Spleen (tissue), 11 donors: ENCODE results near the gene TRIM14. TPM values are rescaled to one million over a fixed set of nuclear protein-coding genes. Genes with fewer than 3 reads are reported as not detected.
A peak's percentile ranks its signal among the peaks of the same experiment; 100 is the strongest.

Experiments used
- DNase-seq: peaks from one replicate; pipeline ENCODE4 v3.0.0-alpha.2; 2020
- H3K27ac ChIP-seq, 8 donors: fragments of 200-600 bp; sonication (generic) in 7 of 8; 1 replicate in 4 of 8; 2 replicates in 4 of 8; pipeline versions ENCODE4 v1.5.0 to v1.8.0; 2016 to 2021; ENCODE audit warnings: inconsistent platforms in 4 of 8, mild to moderate bottlenecking in 4 of 8, moderate library complexity in 1 of 8
- H3K27me3 ChIP-seq, 7 donors: fragments of 200-600 bp; sonication (generic) in 6 of 7; replicated peaks in 1 of 7; 1 replicate in 4 of 7; 2 replicates in 3 of 7; pipeline versions ENCODE4 v1.5.0 to v1.8.0; 2016 to 2021; ENCODE audit warnings: inconsistent platforms in 3 of 7, mild to moderate bottlenecking in 1 of 7
- H3K36me3 ChIP-seq, 6 donors: fragments of 200-600 bp; sonication (generic) in 5 of 6; 1 replicate in 4 of 6; 2 replicates in 2 of 6; pipeline versions ENCODE4 v1.5.0 to v1.8.0; 2016 to 2021; ENCODE audit warnings: inconsistent platforms in 2 of 6
- H3K4me1 ChIP-seq, 6 donors: fragments of 200-600 bp; sonication (generic) in 5 of 6; 1 replicate in 3 of 6; 2 replicates in 3 of 6; pipeline versions ENCODE4 v1.5.0 to v1.8.0; 2016 to 2021; ENCODE audit warnings: inconsistent platforms in 3 of 6
- H3K4me3 ChIP-seq, 8 donors: fragments of 200-600 bp; sonication (generic) in 7 of 8; 1 replicate in 4 of 8; 2 replicates in 4 of 8; pipeline versions ENCODE4 v1.5.0 to v1.8.0; 2016 to 2021; ENCODE audit warnings: inconsistent platforms in 4 of 8, mild to moderate bottlenecking in 4 of 8, moderate library complexity in 2 of 8
- H3K9me3 ChIP-seq, 8 donors: fragments of 200-600 bp; sonication (generic) in 7 of 8; 1 replicate in 4 of 8; 2 replicates in 4 of 8; pipeline versions ENCODE4 v1.5.0 to v1.8.0; 2016 to 2021; ENCODE audit warnings: inconsistent platforms in 4 of 8
- CTCF ChIP-seq, 11 experiments: fragments of 200-600 bp in 7 of 11; fragments of 450-650 bp in 4 of 11; sonication (generic) in 4 of 11; IDR thresholded peaks in 8 of 11; conservative IDR thresholded peaks in 3 of 11; 1 replicate in 7 of 11; 2 replicates in 4 of 11; pipeline versions ENCODE4 v1.4.0 to v1.8.0; 2016 to 2021; ENCODE audit warnings: antibody characterized with exemption in 11 of 11, inconsistent platforms in 4 of 11, mild to moderate bottlenecking in 1 of 11
- POLR2A ChIP-seq, 3 donors: fragments of 450-650 bp; IDR thresholded peaks; one replicate each; pipeline ENCODE4 v1.5.1; 2017; ENCODE audit warnings: antibody characterized with exemption in 3 of 3, mild to moderate bottlenecking in 1 of 3
- POLR2AphosphoS5 ChIP-seq, 3 donors: sonication (generic); formaldehyde crosslinking; IDR thresholded peaks; one replicate each; pipeline ENCODE4 v1.5.1; 2017; ENCODE audit warnings: antibody characterized with exemption in 3 of 3
- WGBS, 5 donors: extraction: QIAGEN DNeasy Blood & Tissue Kit in 3 of 5; methylation state at CpG; one replicate each; pipeline versions ENCODE4 v1.1.5 to v1.1.7; 2013 to 2018; 5-methylcytosine and 5-hydroxymethylcytosine counted together
- intact Hi-C: fragments of 100-400 bp; cut with DNase I; formaldehyde crosslinking; loops from one replicate; pipeline ENCODE4 v1.15.0; 2023; ENCODE audit warnings: low total_unique reads
- polyA plus RNA-seq, 3 donors: library from polyadenylated mRNA; stranded (reverse); fragments of 200-250 nt; gene quantifications; one replicate each; pipeline ENCODE4 v1.2.1, GENCODE V29; 2013
- total RNA-seq, 7 donors: library from RNA; depleted of rRNA in 3 of 7; stranded (reverse); fragments of >200 nt in 3 of 7; fragmentation: NEBNext Ultra II Directional in 4 of 7; extraction: Animal tissue kit (Norgen Biotek cat#: 25700) in 4 of 7; gene quantifications; one replicate each; pipeline versions ENCODE4 v1.1.0 to v1.2.1, GENCODE V29; 2016 to 2021
- donor health status: healthy with polysubstance abuse.
- donor health status: DM: no; HTN: no; CAD: no; lungs with moderate emphysema.
- donor health status: DM: no; HTN: no; CAD: no.
- donor health status: Bipolar disorder and iron deficiency.
- donor health status: healthy.
- donor health status: DM: no; HTN: no; CAD: no.
- donor health status: DM: yes; HTN: yes; CAD: no.

The TRIM14 gene
- total and polyA plus RNA-seq, 10 donors, result 11.9 to 92.9 (median 58.1) TPM

DNA sequence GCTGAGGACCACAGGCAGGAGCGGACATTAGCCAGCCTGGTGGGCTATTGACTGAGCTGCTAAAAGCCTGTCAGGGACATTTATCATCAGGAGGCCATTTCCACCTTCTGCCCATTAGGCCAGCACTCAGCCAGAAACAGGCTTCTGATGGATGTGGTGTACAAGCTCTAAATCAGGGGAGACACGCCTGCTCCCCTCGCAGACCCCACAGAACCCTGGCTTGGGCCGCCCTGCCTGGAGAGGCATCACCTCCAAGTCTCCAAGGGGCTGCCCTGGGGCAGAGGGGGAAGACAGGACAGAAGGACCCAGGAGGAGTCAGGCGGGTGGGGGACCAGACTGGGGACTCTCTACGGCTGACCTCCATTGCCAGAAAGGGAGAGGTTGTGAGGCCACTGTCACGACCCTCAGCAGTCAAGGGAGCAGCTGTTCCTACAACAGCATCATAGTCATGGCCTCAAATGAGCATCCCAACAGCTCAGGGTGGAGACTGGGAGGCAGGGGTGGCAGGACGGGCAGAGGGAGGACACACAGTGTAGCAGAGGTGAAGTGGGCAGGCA lies 24.0 kb upstream of the TRIM14 start:
- peaks cover 0 to 32% (median 14%) of the 10 kb centered on the region in 6 donors for H3K4me1 ChIP-seq
- DNase-seq, result no peak
- TF ChIP-seq POLR2A (IDR thresholded peaks at IDR 0.05) (no peak), POLR2AphosphoS5 (IDR thresholded peaks at IDR 0.05) (no peak), CTCF (IDR thresholded peaks at IDR 0.05 in 8 of 11, conservative IDR thresholded peaks at IDR 0.05 in 3 of 11) (no peak)
- no peaks in the 10 kb centered on the region for H3K27me3 ChIP-seq
- H3K36me3 ChIP-seq, result peaks cover 0 to 21% (median 0%) of the 10 kb centered on the region in 6 donors
- no peaks in the 10 kb centered on the region for H3K9me3 ChIP-seq
- WGBS, 5 donors, result 84 to 95% (median 94%) methylated on average over 5 to 8 of the region's 8 CpGs
- peak overlapping the region in 3 of 8 donors; percentile 19 to 57 (median 51) for H3K27ac ChIP-seq
- intact Hi-C loops, result no loop called here
- H3K4me3 ChIP-seq, result no peak overlapping the region

GRCh38 chr9:98142182-98142907 lies 23.3 kb upstream of the TRIM14 start:
- no peak for DNase-seq
- TF ChIP-seq POLR2A (IDR thresholded peaks at IDR 0.05) (no peak), CTCF (IDR thresholded peaks at IDR 0.05 in 8 of 11, conservative IDR thresholded peaks at IDR 0.05 in 3 of 11) (no peak), POLR2AphosphoS5 (IDR thresholded peaks at IDR 0.05) (peak in 2 of 3 donors; percentile 7 to 8)
- intact Hi-C loops, result no loop called here
- Histone ChIP-seq H3K27me3 (no peaks in the 10 kb centered on the region), H3K9me3 (no peaks in the 10 kb centered on the region), H3K27ac (peak overlapping the region in 4 of 8 donors; percentile 19 to 57 (median 42)), H3K4me1 (peaks cover 0 to 32% (median 14%) of the 10 kb centered on the region in 6 donors), H3K4me3 (no peak overlapping the region), H3K36me3 (peaks cover 0 to 27% (median 0%) of the 10 kb centered on the region in 6 donors)
- WGBS, 5 donors, result 59 to 74% (median 70%) methylated on average over 9 to 13 of the region's 13 CpGs

DNA sequence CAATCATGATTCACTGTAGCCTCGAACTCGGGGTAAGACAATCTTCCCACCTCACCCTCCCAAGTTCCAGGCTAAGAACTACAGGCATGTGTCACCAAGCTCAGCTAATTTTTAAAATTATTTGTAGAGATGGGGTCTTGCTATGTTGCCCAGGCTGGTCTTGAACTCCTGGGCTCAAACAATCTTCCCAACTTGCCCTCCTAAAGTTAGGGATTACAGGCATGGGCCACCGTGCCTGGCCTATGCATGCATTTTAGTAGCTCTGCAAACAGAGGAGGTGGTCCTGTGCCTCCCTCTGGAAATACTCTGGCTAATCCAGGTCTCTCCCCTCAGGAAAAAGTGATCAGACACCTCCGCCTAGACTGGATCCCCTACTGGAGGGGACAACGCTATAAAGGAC lies 21.5 kb upstream of the TRIM14 start:
- Histone ChIP-seq H3K27ac (no peak overlapping the region), H3K4me1 (peaks cover 0 to 18% (median 4%) of the 10 kb centered on the region in 6 donors), H3K4me3 (no peak overlapping the region), H3K36me3 (peaks cover 0 to 45% (median 0%) of the 10 kb centered on the region in 6 donors), H3K9me3 (no peaks in the 10 kb centered on the region), H3K27me3 (no peaks in the 10 kb centered on the region)
- TF ChIP-seq POLR2AphosphoS5 (IDR thresholded peaks at IDR 0.05) (no peak), CTCF (IDR thresholded peaks at IDR 0.05 in 8 of 11, conservative IDR thresholded peaks at IDR 0.05 in 3 of 11) (no peak), POLR2A (IDR thresholded peaks at IDR 0.05) (no peak)
- WGBS, 5 donors, result 89 to 97% (median 94%) methylated on average over 5 of the region's 5 CpGs
- intact Hi-C loops, result no loop called here
- peak; percentile 4 for DNase-seq

DNA sequence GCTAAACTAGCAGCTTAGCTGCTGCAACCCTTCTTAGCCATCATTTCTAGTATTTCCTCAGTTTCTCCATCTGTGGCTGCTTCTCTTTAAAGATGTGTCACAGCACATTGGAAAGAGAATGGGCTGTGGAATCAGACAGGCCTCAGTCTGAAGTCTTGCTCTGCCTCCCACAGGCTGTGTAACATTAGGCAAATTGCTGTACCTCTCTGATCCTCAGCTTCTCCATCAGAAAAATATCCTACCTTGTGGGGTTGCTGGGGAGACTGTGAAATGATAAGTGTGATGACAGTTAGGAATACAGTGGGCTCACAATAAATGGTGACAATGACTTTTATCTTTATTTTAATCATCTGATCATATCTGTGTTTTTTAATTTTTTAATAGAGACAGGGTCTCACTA lies 17.5 kb upstream of the TRIM14 start:
- H3K27ac ChIP-seq, result no peak overlapping the region
- no peak overlapping the region for H3K4me3 ChIP-seq
- H3K36me3 ChIP-seq, result peaks cover 0 to 68% (median 0%) of the 10 kb centered on the region in 6 donors
- intact Hi-C loops, result no loop called here
- TF ChIP-seq POLR2A (IDR thresholded peaks at IDR 0.05), result no peak
- TF ChIP-seq CTCF (IDR thresholded peaks at IDR 0.05 in 8 of 11, conservative IDR thresholded peaks at IDR 0.05 in 3 of 11), result no peak
- TF ChIP-seq POLR2AphosphoS5 (IDR thresholded peaks at IDR 0.05), result no peak
- H3K9me3 ChIP-seq, result no peaks in the 10 kb centered on the region
- no peaks in the 10 kb centered on the region for H3K27me3 ChIP-seq
- no peak for DNase-seq
- no peaks in the 10 kb centered on the region for H3K4me1 ChIP-seq
